Measurements from ENCODE around the gene KRTAP5-4. TPM values are rescaled to one million over a fixed set of nuclear protein-coding genes. Genes with fewer than 3 reads are reported as not detected.

Gene KRTAP5-4
- total and polyA plus RNA-seq, 7 donors = not detected

GRCh38 chr11:1631066-1631568 is 9.2 kb upstream of the KRTAP5-4 start:
- H3K27ac ChIP-seq = no peak overlapping the region
- 85 to 87% methylated on average over 13 of the region's 13 CpGs for WGBS, 2 donors
- H3K4me1 ChIP-seq = no peaks in the 10 kb centered on the region
- no peaks in the 10 kb centered on the region for H3K9me3 ChIP-seq
- TF ChIP-seq CTCF (IDR thresholded peaks at IDR 0.05) = no peak
- no peak for TF ChIP-seq POLR2A (IDR thresholded peaks at IDR 0.05)
- no peak for TF ChIP-seq POLR2AphosphoS5 (IDR thresholded peaks at IDR 0.05)
- no peak for TF ChIP-seq EP300 (IDR thresholded peaks at IDR 0.05)
- intact Hi-C loops (cut with DNase I) = no loop called here
- H3K27me3 ChIP-seq = peaks cover 0 to 41% (median 22%) of the 10 kb centered on the region in 3 donors
- H3K36me3 ChIP-seq = no peaks in the 10 kb centered on the region
- H3K4me3 ChIP-seq = no peak overlapping the region
- DNase-seq = peak; percentile 41

GRCh38 chr11:1630271-1630670 is 8.3 kb upstream of the KRTAP5-4 start:
- intact Hi-C loops (cut with DNase I) = no loop called here
- TF ChIP-seq POLR2A (IDR thresholded peaks at IDR 0.05) (no peak), CTCF (IDR thresholded peaks at IDR 0.05) (no peak), POLR2AphosphoS5 (IDR thresholded peaks at IDR 0.05) (no peak), EP300 (IDR thresholded peaks at IDR 0.05) (no peak)
- no peak for DNase-seq
- H3K36me3 ChIP-seq = no peaks in the 10 kb centered on the region
- no peaks in the 10 kb centered on the region for H3K4me1 ChIP-seq
- no peaks in the 10 kb centered on the region for H3K9me3 ChIP-seq
- H3K27me3 ChIP-seq = peaks cover 0 to 41% (median 22%) of the 10 kb centered on the region in 3 donors
- WGBS, 2 donors = 53 to 62% methylated on average over 2 of the region's 2 CpGs
- H3K27ac ChIP-seq = no peak overlapping the region
- H3K4me3 ChIP-seq = no peak overlapping the region

GRCh38 chr11:1629326-1630185 is 7.6 kb upstream of the KRTAP5-4 start, which contains the start of gene KRTAP5-5:
TSS of gene KRTAP5-5 (plus strand) at chr11:1629775. CDS start at chr11:1629841, 66 bp downstream.
- no peak within 1 kb of the TSS for H3K27ac ChIP-seq
- intact Hi-C loops (cut with DNase I) = loop anchor here (2.0 kb wide), 1 partner anchor 83 kb away; no protein-coding TSS in a partner anchor
- DNase-seq = no peak
- 69 to 75% methylated on average over 25 to 26 of the region's 26 CpGs for WGBS, 2 donors
- no peaks in the 10 kb centered on the region for H3K36me3 ChIP-seq
- peaks cover 0 to 41% (median 22%) of the 10 kb centered on the region in 3 donors for H3K27me3 ChIP-seq
- H3K9me3 ChIP-seq = no peaks in the 10 kb centered on the region
- TF ChIP-seq CTCF (IDR thresholded peaks at IDR 0.05) = no peak
- no peak for TF ChIP-seq EP300 (IDR thresholded peaks at IDR 0.05)
- no peak for TF ChIP-seq POLR2AphosphoS5 (IDR thresholded peaks at IDR 0.05)
- TF ChIP-seq POLR2A (IDR thresholded peaks at IDR 0.05) = no peak
- H3K4me1 ChIP-seq = no peaks in the 10 kb centered on the region
- no peak within 1 kb of the TSS for H3K4me3 ChIP-seq

DNA sequence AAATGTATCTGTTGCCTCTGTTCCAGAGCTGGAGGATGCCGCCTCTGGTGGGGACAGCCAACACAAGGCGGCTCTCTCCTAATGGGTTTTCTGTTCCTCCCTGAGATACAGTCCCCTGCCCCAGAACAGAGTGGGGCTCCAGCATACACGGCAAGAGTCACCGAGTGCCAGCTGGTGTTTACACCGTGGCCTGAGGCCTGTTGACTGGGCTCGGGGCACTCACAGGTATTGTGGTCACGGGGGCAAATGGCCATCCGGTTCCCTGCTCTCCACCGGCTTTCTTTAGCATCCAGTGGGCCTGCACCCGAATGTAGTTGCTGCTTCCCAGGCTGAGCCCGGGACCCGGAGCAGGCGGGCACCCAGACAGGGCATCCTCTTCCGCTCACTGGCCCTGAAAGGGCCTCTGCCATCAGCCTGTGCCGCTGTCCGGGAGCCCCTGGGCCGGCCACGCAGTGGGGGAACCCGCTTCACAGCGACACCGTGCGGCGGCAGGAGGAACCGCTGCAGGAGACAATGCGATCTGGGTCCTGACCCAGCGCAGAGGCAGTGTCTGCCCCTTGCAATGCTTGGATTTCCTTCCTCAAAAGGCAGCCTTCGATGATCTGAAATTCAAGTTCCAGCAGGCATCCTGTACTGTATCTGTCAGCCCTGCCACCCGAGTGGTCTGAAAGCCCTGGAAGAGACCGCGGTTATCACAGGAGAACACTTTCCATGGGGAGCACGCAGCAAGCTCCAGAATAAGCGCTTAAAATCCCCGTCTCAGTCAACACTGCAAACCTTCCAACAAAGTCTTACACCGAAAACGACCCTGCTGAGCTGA is 6.8 kb upstream of the KRTAP5-4 start:
- Histone ChIP-seq H3K9me3 (no peaks in the 10 kb centered on the region), H3K27me3 (peaks cover 0 to 41% (median 22%) of the 10 kb centered on the region in 3 donors), H3K27ac (no peak overlapping the region), H3K4me3 (no peak overlapping the region), H3K36me3 (no peaks in the 10 kb centered on the region), H3K4me1 (no peaks in the 10 kb centered on the region)
- 29 to 31% methylated on average over 35 of the region's 35 CpGs for WGBS, 2 donors
- TF ChIP-seq POLR2A (IDR thresholded peaks at IDR 0.05) (no peak), EP300 (IDR thresholded peaks at IDR 0.05) (no peak), CTCF (IDR thresholded peaks at IDR 0.05) (peak; percentile 60 to 83 (median 67)), POLR2AphosphoS5 (IDR thresholded peaks at IDR 0.05) (no peak)
- intact Hi-C loops (cut with DNase I) = loop anchor here (2.0 kb wide), 1 partner anchor 82 kb away; no protein-coding TSS in a partner anchor
- peak; percentile 60 for DNase-seq
